ENCODE measurements around the gene IQGAP2. TPM values are rescaled to one million over a fixed set of nuclear protein-coding genes. Genes with fewer than 3 reads are reported as not detected.
A peak's percentile ranks its signal among the peaks of the same experiment; 100 is the strongest.

Gene IQGAP2
- total and polyA plus RNA-seq, 9 of the 15 experiments (the other 6 are each of a cell fraction or from before 2014, with no cell fraction given): 8.7 to 23.2 (median 17.4) TPM

- Histone ChIP-seq H4K20me1 (replicated peaks; ENCODE audit: control insufficient read depth, insufficient read depth, low read length) (no peaks in the 10 kb centered on the region), H3K27ac (ENCODE audit: extremely low read depth, low read depth, low read length) (no peak overlapping the region), H2AFZ (ENCODE audit: low read depth, low read length) (no peak overlapping the region), H3K4me2 (ENCODE audit: insufficient read depth, low read length) (no peak overlapping the region), H3K9ac (ENCODE audit: insufficient read depth in 1 of 2, low read depth in 2 of 2, low read length in 2 of 2) (no peak overlapping the region), H3K4me3 (no peak overlapping the region), H3K9me3 (replicated peaks; ENCODE audit: control insufficient read depth, insufficient read depth, low read depth, low read length) (no peaks in the 10 kb centered on the region), H3K4me1 (replicated peaks in 1 of 2; ENCODE audit: control insufficient read depth in 2 of 2, insufficient read depth in 2 of 2, low read length in 2 of 2) (peaks cover 0 to 4% of the 10 kb centered on the region in 2 experiments; a peak in 1 of 5 replicates), H3K9me1 (ENCODE audit: control insufficient read depth, insufficient read depth, low read length) (no peaks in the 10 kb centered on the region), H3K36me3 (ENCODE audit: control insufficient read depth, insufficient read depth, low read length) (no peaks in the 10 kb centered on the region; the same call in 2 of the 3 replicates), H3K27me3 (ENCODE audit: control insufficient read depth in 2 of 2, insufficient read depth in 2 of 2, low read length in 2 of 2) (no peaks in the 10 kb centered on the region), H3K79me2 (ENCODE audit: control insufficient read depth, insufficient read depth, low read length) (no peaks in the 10 kb centered on the region)
- DNase-seq (ENCODE audit: extremely low read depth in 1 of 4, low spot score in 3 of 4): peak in 1 of 4 experiments; percentile 9
- ChIA-PET CTCF (ENCODE audit: low intra/inter-chr PET ratio) (no interaction called here), POLR2A (no interaction called here)
- ATAC-seq: no peak
- intact Hi-C loops (cut with micrococcal nuclease) (no loop called here), in situ Hi-C loops (cut with MboI) (no loop called here)
- TF ChIP-seq DACH1 (IDR thresholded peaks at IDR 0.05; ENCODE audit: partially characterized antibody) (no peak), ZNF197 (CRISPR knock-in tag; IDR thresholded peaks at IDR 0.05; ENCODE audit: low read depth) (0 out of 2 replicates have a peak, but pooled peaks have one; percentile 29), NCOA1 (IDR thresholded peaks at IDR 0.05; ENCODE audit: low read depth) (no peak), EHMT2 (IDR thresholded peaks at IDR 0.05) (peak; percentile 65; the same call in 1 of the 2 replicates), SMARCA5 (IDR thresholded peaks at IDR 0.05) (no peak), MAFK (IDR thresholded peaks at IDR 0.05; ENCODE audit: low read length) (no peak), AFF4 (CRISPR knock-in tag; IDR thresholded peaks at IDR 0.05) (no peak), ZNF766 (CRISPR knock-in tag; conservative IDR thresholded peaks at IDR 0.05) (0 out of 2 replicates have a peak, but pooled peaks have one; percentile 40), JUN (IDR thresholded peaks at IDR 0.05; ENCODE audit: borderline replicate concordance, low read depth, low read length) (no peak), JUN (CRISPR knock-in tag; IDR thresholded peaks at IDR 0.05; ENCODE audit: borderline replicate concordance) (no peak), ZZZ3 (IDR thresholded peaks at IDR 0.05) (no peak), TRIM24 (IDR thresholded peaks at IDR 0.05) (no peak), BRD4 (IDR thresholded peaks at IDR 0.05) (no peak)
- FAIRE-seq: no peak
- BruUV-seq (replicated peaks): no TSS peak
- WGBS (ENCODE audit: insufficient coverage, low coverage, missing lambda C conversion rate): 27% methylated on average over 1 of the region's 1 CpG
These were observed 84.7 kb downstream of the IQGAP2 start for GRCh38 chr5:76487821-76488220.
